Breast epithelium (tissue), 3 donors: ENCODE results near the gene CACNA2D3.

Source experiments
- POLR2A ChIP-seq: fragments of 450-650 bp; IDR thresholded peaks from one replicate; pipeline ENCODE4 v1.6.1; 2016; ENCODE audit warnings: antibody characterized with exemption, mild to moderate bottlenecking, moderate library complexity
- TF ChIP-seq, protein P1 (sequence below), 3 donors: fragments of 450-650 bp; IDR thresholded peaks; one replicate each; pipeline ENCODE4 v1.5.1; 2016 to 2017; ENCODE audit warnings: antibody characterized with exemption in 3 of 3, mild to moderate bottlenecking in 3 of 3, moderate library complexity in 3 of 3

GRCh38 chr3:54709785-54710184 is 587.4 kb downstream of the CACNA2D3 start:
- TF ChIP-seq POLR2A = no peak
- TF ChIP-seq, protein P1, sequence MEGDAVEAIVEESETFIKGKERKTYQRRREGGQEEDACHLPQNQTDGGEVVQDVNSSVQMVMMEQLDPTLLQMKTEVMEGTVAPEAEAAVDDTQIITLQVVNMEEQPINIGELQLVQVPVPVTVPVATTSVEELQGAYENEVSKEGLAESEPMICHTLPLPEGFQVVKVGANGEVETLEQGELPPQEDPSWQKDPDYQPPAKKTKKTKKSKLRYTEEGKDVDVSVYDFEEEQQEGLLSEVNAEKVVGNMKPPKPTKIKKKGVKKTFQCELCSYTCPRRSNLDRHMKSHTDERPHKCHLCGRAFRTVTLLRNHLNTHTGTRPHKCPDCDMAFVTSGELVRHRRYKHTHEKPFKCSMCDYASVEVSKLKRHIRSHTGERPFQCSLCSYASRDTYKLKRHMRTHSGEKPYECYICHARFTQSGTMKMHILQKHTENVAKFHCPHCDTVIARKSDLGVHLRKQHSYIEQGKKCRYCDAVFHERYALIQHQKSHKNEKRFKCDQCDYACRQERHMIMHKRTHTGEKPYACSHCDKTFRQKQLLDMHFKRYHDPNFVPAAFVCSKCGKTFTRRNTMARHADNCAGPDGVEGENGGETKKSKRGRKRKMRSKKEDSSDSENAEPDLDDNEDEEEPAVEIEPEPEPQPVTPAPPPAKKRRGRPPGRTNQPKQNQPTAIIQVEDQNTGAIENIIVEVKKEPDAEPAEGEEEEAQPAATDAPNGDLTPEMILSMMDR (IDR thresholded peaks at IDR 0.05) = no peak
